Activated CD8-positive, alpha-beta T cell treated with anti-CD3 and anti-CD28 coated beads, Interleukin-2, amount 10 ng/mL, durations not matched to agents 7 days and 5 days (primary cell): ENCODE results near the gene CIDEC. TPM values are rescaled to one million over a fixed set of nuclear protein-coding genes. Genes with fewer than 3 reads are reported as not detected.

Experiments
- ATAC-seq: fragments of 150-1000 bp; cut with Tn5 transposase; one replicate; pipeline ENCODE4 v1.10.0; 2021; ENCODE audit warnings: moderate library complexity
- CTCF ChIA-PET: fragments of 350-600 bp; sonication (Branson Sonifier 250); formaldehyde crosslinking; loops from one replicate; lab custom pipeline; 2021; ENCODE audit warnings: antibody characterized with exemption; lab: Charles Lee
- POLR2A ChIA-PET: fragments of 350-600 bp; sonication (Branson Sonifier 250); formaldehyde crosslinking; loops from one replicate; lab custom pipeline; 2021; ENCODE audit warnings: antibody characterized with exemption; lab: Charles Lee
- DNase-seq: peaks from one replicate; pipeline ENCODE4 v3.0.0-alpha.2; 2020
- H3K27ac Mint-ChIP-seq: one replicate; pipeline ENCODE4 v1.8.0; 2021; ENCODE audit warnings: mild to moderate bottlenecking, mixed read lengths
- H3K27me3 Mint-ChIP-seq: one replicate; pipeline ENCODE4 v1.8.0; 2021; ENCODE audit warnings: low read depth, mixed read lengths
- H3K36me3 Mint-ChIP-seq: one replicate; pipeline ENCODE4 v1.8.0; 2021; ENCODE audit warnings: low read depth, mixed read lengths
- H3K4me1 Mint-ChIP-seq: one replicate; pipeline ENCODE4 v1.8.0; 2021; ENCODE audit warnings: low read depth, mixed read lengths
- H3K4me3 Mint-ChIP-seq: one replicate; pipeline ENCODE4 v1.8.0; 2021; ENCODE audit warnings: mild to moderate bottlenecking, mixed read lengths
- H3K9me3 Mint-ChIP-seq: one replicate; pipeline ENCODE4 v1.8.0; 2022; ENCODE audit warnings: mixed read lengths; ENCODE audit not compliant: insufficient read depth
- total RNA-seq, 2 experiments: library from RNA; stranded (reverse); gene quantifications; one replicate each; pipeline ENCODE4 v1.2.3, GENCODE V29; 2021

The CIDEC gene
- total RNA-seq, 2 experiments from 2014 or later: not detected

- no peak for DNase-seq
- Mint-ChIP-seq H3K4me1 (peaks cover 23% of the 10 kb centered on the region), H3K9me3 (no peaks in the 10 kb centered on the region), H3K27ac (no peak overlapping the region), H3K36me3 (no peaks in the 10 kb centered on the region), H3K27me3 (peaks cover 6% of the 10 kb centered on the region), H3K4me3 (no peak overlapping the region)
- CTCF ChIA-PET: interaction anchor here (2.6 to 4.4 kb wide), 2 partner anchors 19 to 33 kb away, joined by 9 to 39 read pairs; partner anchors contain the start of gene CRELD1
- POLR2A ChIA-PET: interaction anchor here (1.2 to 2.6 kb wide), 3 partner anchors 11 to 23 kb away, joined by 3 to 15 read pairs (median 5); partner anchors contain the start of genes IL17RE and JAGN1
- no peak for ATAC-seq
Observed at GRCh38 chr3:9913601-9914000, 33.5 kb upstream of the CIDEC start.

- H3K9me3 Mint-ChIP-seq: no peaks in the 10 kb centered on the region
- CTCF ChIA-PET: interaction anchor here (0.7 to 4.4 kb wide), 5 partner anchors 10 to 351 kb away, joined by 3 to 39 read pairs (median 9); partner anchors contain the start of genes CRELD1 and IL17RE
- H3K36me3 Mint-ChIP-seq: no peaks in the 10 kb centered on the region
- H3K4me3 Mint-ChIP-seq: no peak overlapping the region
- no peak overlapping the region for H3K27ac Mint-ChIP-seq
- ATAC-seq (no peak), DNase-seq (no peak)
- H3K4me1 Mint-ChIP-seq: peaks cover 23% of the 10 kb centered on the region
- peaks cover 6% of the 10 kb centered on the region for H3K27me3 Mint-ChIP-seq
- POLR2A ChIA-PET: interaction anchor here (0.6 to 2.6 kb wide), 3 partner anchors 9 to 22 kb away, joined by 3 to 15 read pairs (median 5); partner anchors contain the start of genes IL17RE and JAGN1
Observed at GRCh38 chr3:9912294-9912935, 32.4 kb upstream of the CIDEC start.

- ChIA-PET CTCF (interaction anchor here (1.2 to 4.4 kb wide), 4 partner anchors 9 to 352 kb away, joined by 4 to 39 read pairs (median 10); partner anchors contain the start of genes CRELD1 and IL17RE), POLR2A (interaction anchor here (0.6 to 2.6 kb wide), 3 partner anchors 9 to 22 kb away, joined by 3 to 15 read pairs (median 5); partner anchors contain the start of genes IL17RE and JAGN1)
- ATAC-seq (no peak), DNase-seq (no peak)
- Mint-ChIP-seq H3K27ac (no peak overlapping the region), H3K4me1 (peaks cover 23% of the 10 kb centered on the region), H3K9me3 (no peaks in the 10 kb centered on the region), H3K4me3 (no peak overlapping the region), H3K36me3 (no peaks in the 10 kb centered on the region), H3K27me3 (peaks cover 6% of the 10 kb centered on the region)
Observed at GRCh38 chr3:9911863-9912262, 31.8 kb upstream of the CIDEC start.

GRCh38 chr3:9909221-9910013 is 29.4 kb upstream of the CIDEC start:
- no peak overlapping the region for H3K27ac Mint-ChIP-seq
- H3K36me3 Mint-ChIP-seq: no peaks in the 10 kb centered on the region
- ATAC-seq: no peak
- H3K4me1 Mint-ChIP-seq: peaks cover 12% of the 10 kb centered on the region
- POLR2A ChIA-PET: no interaction called here
- H3K27me3 Mint-ChIP-seq: peaks cover 6% of the 10 kb centered on the region
- H3K9me3 Mint-ChIP-seq: no peaks in the 10 kb centered on the region
- CTCF ChIA-PET: interaction anchor here (1.0 kb wide), 1 partner anchor 23 kb away, joined by 3 read pairs; no protein-coding TSS in a partner anchor
- DNase-seq: no peak
- H3K4me3 Mint-ChIP-seq: no peak overlapping the region

GRCh38 chr3:9908286-9908685 is 28.2 kb upstream of the CIDEC start:
- DNase-seq (no peak), ATAC-seq (no peak)
- Mint-ChIP-seq H3K4me3 (no peak overlapping the region), H3K36me3 (no peaks in the 10 kb centered on the region), H3K27ac (no peak overlapping the region), H3K27me3 (peaks cover 6% of the 10 kb centered on the region), H3K9me3 (no peaks in the 10 kb centered on the region), H3K4me1 (peaks cover 20% of the 10 kb centered on the region)
- CTCF ChIA-PET: interaction anchor here (1.3 to 2.4 kb wide), 2 partner anchors 25 to 38 kb away, joined by 3 to 8 read pairs; partner anchors contain the start of gene CRELD1
- POLR2A ChIA-PET: interaction anchor here (1.6 kb wide), 1 partner anchor 19 kb away, joined by 4 read pairs; no protein-coding TSS in a partner anchor

- no peak for DNase-seq
- Mint-ChIP-seq H3K4me1 (peaks cover 31% of the 10 kb centered on the region), H3K27ac (no peak overlapping the region), H3K36me3 (no peaks in the 10 kb centered on the region), H3K9me3 (no peaks in the 10 kb centered on the region), H3K4me3 (no peak overlapping the region), H3K27me3 (peaks cover 2% of the 10 kb centered on the region)
- POLR2A ChIA-PET: interaction anchor here (1.6 kb wide), 1 partner anchor 17 kb away, joined by 4 read pairs; no protein-coding TSS in a partner anchor
- CTCF ChIA-PET: interaction anchor here (1.8 to 2.4 kb wide), 2 partner anchors 26 to 27 kb away, joined by 6 to 8 read pairs; partner anchors contain the start of gene CRELD1
- no peak for ATAC-seq
Observed at GRCh38 chr3:9906480-9906879, 26.4 kb upstream of the CIDEC start.

GRCh38 chr3:9903904-9904303 is 23.9 kb upstream of the CIDEC start:
- ATAC-seq (no peak), DNase-seq (no peak)
- Mint-ChIP-seq H3K4me1 (peaks cover 35% of the 10 kb centered on the region), H3K9me3 (no peaks in the 10 kb centered on the region), H3K27ac (no peak overlapping the region), H3K36me3 (no peaks in the 10 kb centered on the region), H3K4me3 (no peak overlapping the region), H3K27me3 (no peaks in the 10 kb centered on the region)
- ChIA-PET POLR2A (no interaction called here), CTCF (interaction anchor here (1.5 to 3.5 kb wide), 3 partner anchors 8 to 13 kb away, joined by 3 to 20 read pairs (median 11); partner anchors contain the start of gene JAGN1)

GRCh38 chr3:9903238-9903624 is 23.2 kb upstream of the CIDEC start:
- ChIA-PET CTCF (interaction anchor here (0.7 to 3.5 kb wide), 5 partner anchors 9 to 41 kb away, joined by 3 to 20 read pairs (median 11); partner anchors contain the start of gene JAGN1), POLR2A (interaction anchor here (0.7 to 3.9 kb wide), 6 partner anchors 9 to 83 kb away, joined by 3 to 29 read pairs (median 8); partner anchors contain the start of genes EMC3, IL17RC and JAGN1)
- no peak for DNase-seq
- Mint-ChIP-seq H3K36me3 (no peaks in the 10 kb centered on the region), H3K4me1 (peaks cover 35% of the 10 kb centered on the region), H3K27me3 (no peaks in the 10 kb centered on the region), H3K27ac (peak overlapping the region; percentile 56), H3K9me3 (no peaks in the 10 kb centered on the region), H3K4me3 (no peak overlapping the region)
- no peak for ATAC-seq

GRCh38 chr3:9902372-9903237 is 22.6 kb upstream of the CIDEC start, which contains the start of gene IL17RE:
Gene IL17RE, plus strand, starts transcription at chr3:9902848. Its CDS starts 85 bp downstream, at chr3:9902933.
- DNase-seq (peak; percentile 38), ATAC-seq (peak; percentile 77)
- peaks cover 35% of the 10 kb centered on the region for H3K4me1 Mint-ChIP-seq
- H3K36me3 Mint-ChIP-seq: no peaks in the 10 kb centered on the region
- H3K4me3 Mint-ChIP-seq: peak within 1 kb of the TSS; percentile 30
- H3K9me3 Mint-ChIP-seq: no peaks in the 10 kb centered on the region
- ChIA-PET CTCF (interaction anchor here (0.7 to 3.5 kb wide), 5 partner anchors 9 to 42 kb away, joined by 3 to 20 read pairs (median 11); partner anchors contain the start of gene JAGN1), POLR2A (interaction anchor here (0.7 to 3.9 kb wide), 6 partner anchors 9 to 84 kb away, joined by 3 to 29 read pairs (median 8); partner anchors contain the start of genes EMC3, IL17RC and JAGN1)
- peak within 1 kb of the TSS; percentile 83 for H3K27ac Mint-ChIP-seq
- H3K27me3 Mint-ChIP-seq: no peaks in the 10 kb centered on the region

GRCh38 chr3:9901967-9902366 is 21.9 kb upstream of the CIDEC start:
- POLR2A ChIA-PET: interaction anchor here (1.8 to 3.9 kb wide), 3 partner anchors 8 to 14 kb away, joined by 10 to 29 read pairs (median 11); partner anchors contain the start of genes IL17RC and JAGN1
- DNase-seq: peak; percentile 55
- peaks cover 35% of the 10 kb centered on the region for H3K4me1 Mint-ChIP-seq
- peak overlapping the region; percentile 30 for H3K4me3 Mint-ChIP-seq
- peak; percentile 78 for ATAC-seq
- no peaks in the 10 kb centered on the region for H3K36me3 Mint-ChIP-seq
- H3K27ac Mint-ChIP-seq: peak overlapping the region; percentile 83
- CTCF ChIA-PET: interaction anchor here (1.1 to 3.5 kb wide), 4 partner anchors 10 to 30 kb away, joined by 3 to 20 read pairs (median 14); partner anchors contain the start of gene JAGN1
- H3K9me3 Mint-ChIP-seq: no peaks in the 10 kb centered on the region
- no peaks in the 10 kb centered on the region for H3K27me3 Mint-ChIP-seq
